NCI-H2227 (cell line): ENCODE measurements around the gene CDT1.
A peak's percentile ranks its signal among the peaks of the same experiment; 100 is the strongest.

ENCODE experiments used
- DNase-seq: peaks from one replicate; lab custom pipeline; 2025; ENCODE audit not compliant: unreplicated experiment; lab: John Stamatoyannopoulos, UW

Gene CDT1

GRCh38 chr16:88854306-88855111, 50.9 kb downstream of the CDT1 start:
- no peak for DNase-seq

- DNase-seq: no peak
Measured at GRCh38 chr16:88855176-88855575, 51.6 kb downstream of the CDT1 start.

GRCh38 chr16:88855736-88856121, 52.1 kb downstream of the CDT1 start:
- DNase-seq: no peak

GRCh38 chr16:88856122-88856827, 52.7 kb downstream of the CDT1 start:
- DNase-seq: peak; percentile 37

- DNase-seq: peak; percentile 96
Measured at GRCh38 chr16:88856828-88857727, 53.5 kb downstream of the CDT1 start, which contains the start of the genes GALNS and TRAPPC2L. Gene GALNS (minus strand): TSS chr16:88856947. CDS start chr16:88856877, 70 bp downstream. Gene TRAPPC2L (plus strand): TSS chr16:88857127. CDS start chr16:88857151, 24 bp downstream.

GRCh38 chr16:88857728-88858339, 54.2 kb downstream of the CDT1 start:
- DNase-seq: peak; percentile 65
